ENCODE data around the gene TGFBR1. TPM values are rescaled to one million over a fixed set of nuclear protein-coding genes. Genes with fewer than 3 reads are reported as not detected.

The TGFBR1 gene
- total RNA-seq (2014; rRNA removed; shearing (Covaris generic)), result 16.9 and 23.4 TPM in 2 replicates

GRCh38 chr9:99104459-99105151 lies at the start of gene TGFBR1:
Gene TGFBR1 (plus strand): TSS chr9:99105113. CDS start chr9:99105206, 93 bp downstream.
- DNase-seq, result peak; percentile 99
- Histone ChIP-seq H3K36me3 (replicated peaks; ENCODE audit: control insufficient read depth, insufficient read depth, low read length) (no peaks in the 10 kb centered on the region), H3K4me3 (ENCODE audit: insufficient read depth, low read depth, low read length) (peak within 1 kb of the TSS; percentile 75), H3K27me3 (ENCODE audit: control insufficient read depth, insufficient read depth, low read length) (peaks cover 3% of the 10 kb centered on the region)

GRCh38 chr9:99055384-99055783 lies 49.5 kb upstream of the TGFBR1 start:
- no peaks in the 10 kb centered on the region for H3K36me3 ChIP-seq (replicated peaks; ENCODE audit: control insufficient read depth, insufficient read depth, low read length)
- H3K27me3 ChIP-seq (ENCODE audit: control insufficient read depth, insufficient read depth, low read length), result no peaks in the 10 kb centered on the region
- no peak overlapping the region for H3K4me3 ChIP-seq (ENCODE audit: insufficient read depth, low read depth, low read length)
- DNase-seq, result no peak

GRCh38 chr9:99056186-99056585 lies 48.7 kb upstream of the TGFBR1 start:
- no peak for DNase-seq
- no peaks in the 10 kb centered on the region for H3K36me3 ChIP-seq (replicated peaks; ENCODE audit: control insufficient read depth, insufficient read depth, low read length)
- no peaks in the 10 kb centered on the region for H3K27me3 ChIP-seq (ENCODE audit: control insufficient read depth, insufficient read depth, low read length)
- no peak overlapping the region for H3K4me3 ChIP-seq (ENCODE audit: insufficient read depth, low read depth, low read length)

GRCh38 chr9:99056886-99057664 lies 47.8 kb upstream of the TGFBR1 start:
- H3K27me3 ChIP-seq (ENCODE audit: control insufficient read depth, insufficient read depth, low read length), result no peaks in the 10 kb centered on the region
- no peak overlapping the region for H3K4me3 ChIP-seq (ENCODE audit: insufficient read depth, low read depth, low read length)
- DNase-seq, result no peak
- H3K36me3 ChIP-seq (replicated peaks; ENCODE audit: control insufficient read depth, insufficient read depth, low read length), result no peaks in the 10 kb centered on the region

GRCh38 chr9:99057665-99058625 lies 47.0 kb upstream of the TGFBR1 start:
- Histone ChIP-seq H3K4me3 (ENCODE audit: insufficient read depth, low read depth, low read length) (no peak overlapping the region), H3K36me3 (replicated peaks; ENCODE audit: control insufficient read depth, insufficient read depth, low read length) (no peaks in the 10 kb centered on the region), H3K27me3 (ENCODE audit: control insufficient read depth, insufficient read depth, low read length) (no peaks in the 10 kb centered on the region)
- no peak for DNase-seq

- Histone ChIP-seq H3K4me3 (ENCODE audit: insufficient read depth, low read depth, low read length) (no peak overlapping the region), H3K36me3 (replicated peaks; ENCODE audit: control insufficient read depth, insufficient read depth, low read length) (no peaks in the 10 kb centered on the region), H3K27me3 (ENCODE audit: control insufficient read depth, insufficient read depth, low read length) (no peaks in the 10 kb centered on the region)
- no peak for DNase-seq
Observed at GRCh38 chr9:99058964-99059921, 45.7 kb upstream of the TGFBR1 start.

GRCh38 chr9:99060621-99061020 lies 44.3 kb upstream of the TGFBR1 start:
- no peaks in the 10 kb centered on the region for H3K36me3 ChIP-seq (replicated peaks; ENCODE audit: control insufficient read depth, insufficient read depth, low read length)
- no peak overlapping the region for H3K4me3 ChIP-seq (ENCODE audit: insufficient read depth, low read depth, low read length)
- no peaks in the 10 kb centered on the region for H3K27me3 ChIP-seq (ENCODE audit: control insufficient read depth, insufficient read depth, low read length)
- no peak for DNase-seq

- H3K27me3 ChIP-seq (ENCODE audit: control insufficient read depth, insufficient read depth, low read length), result no peaks in the 10 kb centered on the region
- DNase-seq, result no peak
- no peaks in the 10 kb centered on the region for H3K36me3 ChIP-seq (replicated peaks; ENCODE audit: control insufficient read depth, insufficient read depth, low read length)
- H3K4me3 ChIP-seq (ENCODE audit: insufficient read depth, low read depth, low read length), result no peak overlapping the region
Observed at GRCh38 chr9:99062549-99062948, 42.4 kb upstream of the TGFBR1 start.

- DNase-seq, result no peak
- Histone ChIP-seq H3K36me3 (replicated peaks; ENCODE audit: control insufficient read depth, insufficient read depth, low read length) (no peaks in the 10 kb centered on the region), H3K4me3 (ENCODE audit: insufficient read depth, low read depth, low read length) (no peak overlapping the region)
Observed at GRCh38 chr9:99063522-99063921, 41.4 kb upstream of the TGFBR1 start.

GRCh38 chr9:99066571-99066970 lies 38.3 kb upstream of the TGFBR1 start:
- H3K36me3 ChIP-seq (replicated peaks; ENCODE audit: control insufficient read depth, insufficient read depth, low read length), result no peaks in the 10 kb centered on the region
- DNase-seq, result no peak

More at GRCh38 chr9:99063522-99063921, 41.4 kb upstream of the TGFBR1 start:
- H3K27me3 ChIP-seq (ENCODE audit: control insufficient read depth, insufficient read depth, low read length), result no peaks in the 10 kb centered on the region

GRCh38 chr9:99069075-99069474 lies 35.8 kb upstream of the TGFBR1 start:
- no peaks in the 10 kb centered on the region for H3K36me3 ChIP-seq (replicated peaks; ENCODE audit: control insufficient read depth, insufficient read depth, low read length)
- DNase-seq, result no peak
- no peak overlapping the region for H3K4me3 ChIP-seq (ENCODE audit: insufficient read depth, low read depth, low read length)
- no peaks in the 10 kb centered on the region for H3K27me3 ChIP-seq (ENCODE audit: control insufficient read depth, insufficient read depth, low read length)

More at GRCh38 chr9:99066571-99066970, 38.3 kb upstream of the TGFBR1 start:
- H3K4me3 ChIP-seq (ENCODE audit: insufficient read depth, low read depth, low read length), result no peak overlapping the region
- no peaks in the 10 kb centered on the region for H3K27me3 ChIP-seq (ENCODE audit: control insufficient read depth, insufficient read depth, low read length)

- Histone ChIP-seq H3K4me3 (ENCODE audit: insufficient read depth, low read depth, low read length) (no peak overlapping the region), H3K36me3 (replicated peaks; ENCODE audit: control insufficient read depth, insufficient read depth, low read length) (no peaks in the 10 kb centered on the region), H3K27me3 (ENCODE audit: control insufficient read depth, insufficient read depth, low read length) (no peaks in the 10 kb centered on the region)
- no peak for DNase-seq
Observed at GRCh38 chr9:99069546-99069945, 35.4 kb upstream of the TGFBR1 start.

GRCh38 chr9:99070681-99071080 lies 34.2 kb upstream of the TGFBR1 start:
- no peak for DNase-seq

More at GRCh38 chr9:99070681-99071080, 34.2 kb upstream of the TGFBR1 start:
- Histone ChIP-seq H3K36me3 (replicated peaks; ENCODE audit: control insufficient read depth, insufficient read depth, low read length) (no peaks in the 10 kb centered on the region), H3K4me3 (ENCODE audit: insufficient read depth, low read depth, low read length) (no peak overlapping the region), H3K27me3 (ENCODE audit: control insufficient read depth, insufficient read depth, low read length) (no peaks in the 10 kb centered on the region)
